ENCODE measurements around the gene SCAND1.

The SCAND1 gene

GRCh38 chr20:35904982-35905663, 49.2 kb downstream of the SCAND1 start:
- no peak for DNase-seq (ENCODE audit: low read depth)

GRCh38 chr20:35903843-35904242, 50.5 kb downstream of the SCAND1 start:
- DNase-seq (ENCODE audit: low read depth) = no peak
